Muscle of leg (tissue), 11 donors: Measurements from ENCODE around the gene ANKRD11. TPM values are rescaled to one million over a fixed set of nuclear protein-coding genes. Genes with fewer than 3 reads are reported as not detected.
"Not testable (repeated sequence)": the region's sequence is repeated elsewhere in the genome, so short reads cannot be mapped to it uniquely, and the experiment has no call there.

Experiments
- DNase-seq: peaks from one replicate; pipeline ENCODE4 v3.0.0; 2013
- H3K27ac ChIP-seq: one replicate; pipeline ENCODE4 v1.5.1; 2013; ENCODE audit warnings: mild to moderate bottlenecking, low read length, control low read depth
- H3K27me3 ChIP-seq: one replicate; pipeline ENCODE4 v1.6.1; 2013; ENCODE audit warnings: low read length; ENCODE audit not compliant: control insufficient read depth, insufficient read depth
- H3K36me3 ChIP-seq: one replicate; pipeline ENCODE4 v1.6.1; 2013; ENCODE audit warnings: low read length; ENCODE audit not compliant: control insufficient read depth, insufficient read depth
- H3K4me1 ChIP-seq: one replicate; pipeline ENCODE4 v1.6.1; 2013; ENCODE audit warnings: low read length; ENCODE audit not compliant: control insufficient read depth, insufficient read depth
- H3K4me3 ChIP-seq: one replicate; pipeline ENCODE4 v1.5.1; 2013; ENCODE audit warnings: low read length, control low read depth
- H3K9me3 ChIP-seq: replicated peaks from 2 replicates; pipeline ENCODE4 v1.6.1; 2013; ENCODE audit warnings: low read depth, low read length; ENCODE audit not compliant: control insufficient read depth
- WGBS: methylation state at CpG from one replicate; pipeline ENCODE4 v1.1.5; 2013; ENCODE audit warnings: missing lambda C conversion rate; ENCODE audit not compliant: insufficient coverage; 5-methylcytosine and 5-hydroxymethylcytosine counted together
- polyA plus RNA-seq, 8 donors: library from polyadenylated mRNA; unstranded; fragments of 120-200 nt; gene quantifications; one replicate each; pipeline versions ENCODE4 v1.2.1 to v1.2.3, GENCODE V29; 2013; ENCODE audit warnings: inconsistent platforms in 1 of 8, low replicate concordance in 1 of 8; ENCODE audit not compliant: insufficient read length in 8 of 8, insufficient read depth in 1 of 8
- total RNA-seq: library from RNA; stranded (reverse); fragments of 120-200 nt; gene quantifications from one replicate; pipeline ENCODE4 v1.2.4, GENCODE V29; 2013

Gene ANKRD11
- total and polyA plus RNA-seq, 9 donors, result 34.0 to 79.8 (median 63.6) TPM

DNA sequence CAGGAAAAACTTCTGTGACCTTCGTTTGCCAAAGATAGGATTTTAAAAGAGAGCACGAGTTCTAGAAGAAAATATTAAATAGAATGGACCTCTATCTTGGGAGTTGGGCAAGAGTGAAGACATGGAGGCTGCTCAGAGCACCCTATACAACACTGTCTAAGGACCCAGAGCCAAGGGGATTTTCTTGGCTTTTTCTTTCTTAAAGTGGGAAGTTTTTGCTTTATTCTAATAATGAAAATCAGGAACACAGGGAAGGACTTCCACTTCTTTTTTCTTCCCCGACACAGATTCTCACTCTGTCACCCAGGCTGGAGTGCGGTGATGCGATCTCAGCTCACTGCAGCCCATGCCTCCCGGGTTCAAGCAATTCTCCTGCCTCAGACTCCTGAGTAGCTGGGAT lies 178.7 kb downstream of the ANKRD11 start:
- Histone ChIP-seq H3K9me3 (no peaks in the 10 kb centered on the region), H3K4me1 (peaks cover 33% of the 10 kb centered on the region), H3K36me3 (peaks cover 44% of the 10 kb centered on the region), H3K27ac (no peak overlapping the region), H3K4me3 (no peak overlapping the region), H3K27me3 (no peaks in the 10 kb centered on the region)
- DNase-seq, result no peak
- WGBS, result 100% methylated on average over 3 of the region's 6 CpGs

DNA sequence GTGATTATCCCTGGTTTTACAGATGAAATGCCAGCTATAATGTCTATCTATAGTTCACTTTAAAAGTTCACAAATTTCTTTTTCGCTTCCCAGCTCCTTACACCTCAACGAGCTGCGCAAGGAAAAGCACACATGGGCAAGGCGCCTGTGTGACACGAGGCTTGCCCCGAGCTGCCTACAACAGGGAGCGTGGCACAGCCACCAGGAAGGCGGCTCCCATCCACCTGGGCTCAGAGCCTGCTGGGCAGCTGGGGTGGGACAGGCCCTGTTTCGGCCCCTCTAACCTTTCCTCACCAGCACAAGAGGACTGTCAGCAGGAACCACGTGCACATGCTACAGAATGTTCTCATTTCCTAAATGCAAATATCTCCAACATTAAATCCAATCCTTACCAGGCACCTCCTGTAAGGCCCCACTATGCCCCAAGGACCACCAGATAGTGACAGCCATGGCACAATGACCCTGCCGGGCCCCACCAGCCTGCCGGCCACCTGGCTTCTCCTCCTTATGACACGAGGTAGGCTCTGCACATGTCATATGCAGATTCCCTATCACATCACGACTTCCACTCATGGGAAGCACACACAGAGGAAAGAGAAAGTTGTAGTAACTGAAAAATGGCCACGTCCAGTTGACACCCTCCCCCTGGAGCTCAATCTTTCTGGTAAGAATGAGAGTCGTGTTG lies 180.8 kb downstream of the ANKRD11 start:
- Histone ChIP-seq H3K4me3 (no peak overlapping the region), H3K9me3 (no peaks in the 10 kb centered on the region), H3K27me3 (no peaks in the 10 kb centered on the region), H3K27ac (no peak overlapping the region), H3K4me1 (peaks cover 12% of the 10 kb centered on the region), H3K36me3 (peaks cover 39% of the 10 kb centered on the region)
- 92% methylated on average over 10 of the region's 16 CpGs for WGBS
- DNase-seq, result no peak

GRCh38 chr16:89308391-89309333 lies 181.7 kb downstream of the ANKRD11 start:
- H3K27ac ChIP-seq, result no peak overlapping the region
- H3K4me1 ChIP-seq, result peaks cover 3% of the 10 kb centered on the region
- WGBS, result 86% methylated on average over 27 of the region's 30 CpGs
- peaks cover 46% of the 10 kb centered on the region for H3K36me3 ChIP-seq
- no peaks in the 10 kb centered on the region for H3K9me3 ChIP-seq
- H3K4me3 ChIP-seq, result no peak overlapping the region
- DNase-seq, result no peak
- H3K27me3 ChIP-seq, result no peaks in the 10 kb centered on the region

DNA sequence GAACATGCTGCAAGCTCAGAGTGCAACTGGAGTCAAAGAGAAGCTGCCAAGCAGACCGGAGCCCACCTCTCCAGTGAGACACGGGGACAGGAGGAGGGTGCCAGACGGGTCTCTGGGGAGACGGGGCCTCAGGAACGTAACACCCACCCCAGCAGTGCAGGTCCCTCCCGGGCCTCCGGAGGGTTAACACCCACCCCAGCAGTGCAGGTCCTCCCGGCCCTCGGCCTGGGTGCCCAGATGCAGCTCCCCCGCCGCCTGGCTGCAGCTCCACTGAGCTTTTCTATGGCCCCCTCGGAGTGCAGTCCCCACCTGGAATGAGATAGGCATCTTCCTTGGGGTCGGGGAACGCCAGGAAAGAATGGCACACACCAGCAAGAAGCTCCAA lies 182.9 kb downstream of the ANKRD11 start:
- Histone ChIP-seq H3K27me3 (no peaks in the 10 kb centered on the region), H3K4me3 (no peak overlapping the region), H3K9me3 (no peaks in the 10 kb centered on the region), H3K4me1 (no peaks in the 10 kb centered on the region), H3K27ac (no peak overlapping the region), H3K36me3 (peaks cover 46% of the 10 kb centered on the region)
- no peak for DNase-seq
- 85% methylated on average over 8 of the region's 14 CpGs for WGBS

- not testable (repeated sequence) for H3K27ac ChIP-seq, H3K4me3 ChIP-seq, H3K27me3 ChIP-seq, DNase-seq, H3K9me3 ChIP-seq, H3K4me1 ChIP-seq
- WGBS, result 92% methylated on average over 20 of the region's 69 CpGs
- peaks cover 45% of the 10 kb centered on the region for H3K36me3 ChIP-seq
Measured at GRCh38 chr16:89306457-89307420, 183.6 kb downstream of the ANKRD11 start.

GRCh38 chr16:89304941-89305705 lies 185.2 kb downstream of the ANKRD11 start:
- 89% methylated on average over 22 of the region's 43 CpGs for WGBS
- Histone ChIP-seq H3K36me3 (peaks cover 41% of the 10 kb centered on the region), H3K27me3 (no peaks in the 10 kb centered on the region), H3K9me3 (no peaks in the 10 kb centered on the region), H3K4me3 (no peak overlapping the region), H3K27ac (no peak overlapping the region), H3K4me1 (peaks cover 6% of the 10 kb centered on the region)
- DNase-seq, result no peak

GRCh38 chr16:89304181-89304851 lies 186.0 kb downstream of the ANKRD11 start:
- WGBS, result 90% methylated on average over 16 of the region's 16 CpGs
- H3K9me3 ChIP-seq, result no peaks in the 10 kb centered on the region
- peaks cover 6% of the 10 kb centered on the region for H3K4me1 ChIP-seq
- no peak overlapping the region for H3K4me3 ChIP-seq
- no peak overlapping the region for H3K27ac ChIP-seq
- DNase-seq, result no peak
- H3K27me3 ChIP-seq, result no peaks in the 10 kb centered on the region
- H3K36me3 ChIP-seq, result peaks cover 34% of the 10 kb centered on the region

GRCh38 chr16:89303617-89304016 lies 186.7 kb downstream of the ANKRD11 start:
- Histone ChIP-seq H3K27ac (no peak overlapping the region), H3K36me3 (peaks cover 35% of the 10 kb centered on the region)
- 79% methylated on average over 8 of the region's 8 CpGs for WGBS

GRCh38 chr16:89300976-89301360 lies 189.4 kb downstream of the ANKRD11 start:
- no peak for DNase-seq
- H3K36me3 ChIP-seq, result peaks cover 49% of the 10 kb centered on the region

More at GRCh38 chr16:89303617-89304016, 186.7 kb downstream of the ANKRD11 start:
- no peak overlapping the region for H3K4me3 ChIP-seq
- H3K27me3 ChIP-seq, result no peaks in the 10 kb centered on the region
- DNase-seq, result no peak
- peaks cover 6% of the 10 kb centered on the region for H3K4me1 ChIP-seq
- H3K9me3 ChIP-seq, result no peaks in the 10 kb centered on the region

More at GRCh38 chr16:89300976-89301360, 189.4 kb downstream of the ANKRD11 start:
- Histone ChIP-seq H3K4me1 (peaks cover 13% of the 10 kb centered on the region), H3K27me3 (no peaks in the 10 kb centered on the region), H3K9me3 (no peaks in the 10 kb centered on the region), H3K4me3 (no peak overlapping the region), H3K27ac (no peak overlapping the region)
- WGBS, result 93% methylated on average over 3 of the region's 9 CpGs
